ENCODE results near the gene DUOX2.

DUOX2 gene

GRCh38 chr15:45161666-45162065, 47.7 kb upstream of the DUOX2 start:
- TF ChIP-seq CEBPB (IDR thresholded peaks at IDR 0.05) (no peak), YY1 (IDR thresholded peaks at IDR 0.05; ENCODE audit: low read depth) (no peak), REST (IDR thresholded peaks at IDR 0.05; ENCODE audit: low read depth) (no peak), USF1 (IDR thresholded peaks at IDR 0.05) (no peak), TEAD4 (IDR thresholded peaks at IDR 0.05) (no peak), TCF12 (IDR thresholded peaks at IDR 0.05; ENCODE audit: low read depth) (no peak), MAX (IDR thresholded peaks at IDR 0.05) (no peak)

- TF ChIP-seq TEAD4 (IDR thresholded peaks at IDR 0.05) (no peak), EGR1 (IDR thresholded peaks at IDR 0.05) (no peak), CREB1 (IDR thresholded peaks at IDR 0.05; ENCODE audit: low read depth) (no peak), NFIC (IDR thresholded peaks at IDR 0.05) (no peak), USF1 (IDR thresholded peaks at IDR 0.05) (no peak), CEBPB (IDR thresholded peaks at IDR 0.05) (no peak), RAD21 (IDR thresholded peaks at IDR 0.05; ENCODE audit: low read depth) (no peak)
These were observed 44.0 kb upstream of the DUOX2 start for GRCh38 chr15:45157974-45158373.

- TF ChIP-seq YY1 (IDR thresholded peaks at IDR 0.05; ENCODE audit: low read depth) (no peak), TEAD4 (IDR thresholded peaks at IDR 0.05) (no peak), FOXM1 (IDR thresholded peaks at IDR 0.05; ENCODE audit: borderline replicate concordance, low read depth) (no peak)
These were observed 42.9 kb upstream of the DUOX2 start for GRCh38 chr15:45156744-45157455.

- TF ChIP-seq TCF12 (IDR thresholded peaks at IDR 0.05; ENCODE audit: low read depth), result no peak
These were observed 41.8 kb upstream of the DUOX2 start for GRCh38 chr15:45155739-45156138.

- TF ChIP-seq EGR1 (IDR thresholded peaks at IDR 0.05) (no peak), YY1 (IDR thresholded peaks at IDR 0.05; ENCODE audit: low read depth) (no peak), NFIC (IDR thresholded peaks at IDR 0.05) (no peak), ZBTB7A (IDR thresholded peaks at IDR 0.05; ENCODE audit: low read depth) (no peak), TEAD4 (IDR thresholded peaks at IDR 0.05) (no peak), TCF12 (IDR thresholded peaks at IDR 0.05; ENCODE audit: low read depth) (no peak), MAX (IDR thresholded peaks at IDR 0.05) (no peak), EP300 (IDR thresholded peaks at IDR 0.05; ENCODE audit: borderline replicate concordance) (no peak)
These were observed 38.2 kb upstream of the DUOX2 start for GRCh38 chr15:45151998-45152828.

GRCh38 chr15:45150997-45151396, 37.0 kb upstream of the DUOX2 start:
- no peak for TF ChIP-seq EGR1 (IDR thresholded peaks at IDR 0.05)
- no peak for TF ChIP-seq EP300 (IDR thresholded peaks at IDR 0.05; ENCODE audit: borderline replicate concordance)
- TF ChIP-seq USF1 (IDR thresholded peaks at IDR 0.05), result no peak
- no peak for TF ChIP-seq NFIC (IDR thresholded peaks at IDR 0.05)
- TF ChIP-seq CEBPB (IDR thresholded peaks at IDR 0.05), result no peak
- TF ChIP-seq MAX (IDR thresholded peaks at IDR 0.05), result no peak
- TF ChIP-seq TCF12 (IDR thresholded peaks at IDR 0.05; ENCODE audit: low read depth), result no peak
- no peak for TF ChIP-seq ZBTB7A (IDR thresholded peaks at IDR 0.05; ENCODE audit: low read depth)
- no peak for TF ChIP-seq RAD21 (IDR thresholded peaks at IDR 0.05; ENCODE audit: low read depth)
- no peak for TF ChIP-seq YY1 (IDR thresholded peaks at IDR 0.05; ENCODE audit: low read depth)
- TF ChIP-seq TEAD4 (IDR thresholded peaks at IDR 0.05), result no peak
- no peak for TF ChIP-seq TAF1 (IDR thresholded peaks at IDR 0.05; ENCODE audit: low read depth)
- no peak for TF ChIP-seq FOXM1 (IDR thresholded peaks at IDR 0.05; ENCODE audit: borderline replicate concordance, low read depth)
- no peak for TF ChIP-seq CREB1 (IDR thresholded peaks at IDR 0.05; ENCODE audit: low read depth)

- TF ChIP-seq YY1 (IDR thresholded peaks at IDR 0.05; ENCODE audit: low read depth) (no peak), MAX (IDR thresholded peaks at IDR 0.05) (no peak), FOXM1 (IDR thresholded peaks at IDR 0.05; ENCODE audit: borderline replicate concordance, low read depth) (no peak)
These were observed 36.5 kb upstream of the DUOX2 start for GRCh38 chr15:45150481-45150880.
